GM21526 (cell line): Measurements from ENCODE around the gene ACTL8.

Source experiments
- ATAC-seq: cut with Tn5 transposase; IDR thresholded peaks from one replicate; pipeline ENCODE4 v1.9.1; 2021; ENCODE audit warnings: moderate library complexity; ENCODE audit not compliant: unreplicated experiment, low FRiP score

Gene ACTL8

DNA sequence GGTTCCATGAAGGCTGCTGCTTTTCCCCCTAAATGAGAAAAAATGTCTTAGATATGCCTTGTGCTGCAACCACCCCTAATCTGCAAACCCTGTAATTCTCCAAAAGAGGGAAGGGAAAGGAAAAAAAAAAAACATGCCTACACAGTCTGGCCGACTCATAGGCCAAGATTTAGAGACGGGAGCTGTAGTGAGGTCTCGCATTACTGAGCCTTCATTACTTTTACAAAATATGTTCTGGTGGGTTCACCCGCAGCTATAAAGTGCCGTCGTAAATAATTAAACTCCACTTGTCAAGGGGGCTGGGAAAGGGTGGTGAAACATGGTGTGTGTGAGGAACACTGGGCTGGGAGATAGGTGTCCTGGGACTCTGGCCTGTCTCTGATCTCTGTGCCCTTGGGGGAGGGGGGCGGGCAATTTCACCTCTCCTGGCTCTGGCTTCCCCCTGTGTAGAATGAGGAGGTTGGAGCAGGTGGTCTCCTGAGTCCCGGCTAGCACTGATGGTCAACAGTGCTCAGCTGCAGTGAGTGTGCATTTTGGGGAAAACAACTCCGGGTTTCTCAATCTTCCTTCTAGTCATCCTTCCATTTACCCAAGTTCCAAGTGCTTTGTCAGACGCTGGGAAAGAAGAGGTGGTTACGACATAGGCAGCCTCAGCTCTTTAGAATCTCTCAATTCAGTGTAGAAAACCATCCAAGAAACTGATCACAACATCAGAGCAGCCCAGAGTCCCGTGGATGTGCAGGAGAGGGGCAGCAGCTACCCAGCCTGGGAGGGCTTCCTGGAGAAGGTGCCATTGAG is 82.3 kb downstream of the ACTL8 start:
- ATAC-seq = no peak

DNA sequence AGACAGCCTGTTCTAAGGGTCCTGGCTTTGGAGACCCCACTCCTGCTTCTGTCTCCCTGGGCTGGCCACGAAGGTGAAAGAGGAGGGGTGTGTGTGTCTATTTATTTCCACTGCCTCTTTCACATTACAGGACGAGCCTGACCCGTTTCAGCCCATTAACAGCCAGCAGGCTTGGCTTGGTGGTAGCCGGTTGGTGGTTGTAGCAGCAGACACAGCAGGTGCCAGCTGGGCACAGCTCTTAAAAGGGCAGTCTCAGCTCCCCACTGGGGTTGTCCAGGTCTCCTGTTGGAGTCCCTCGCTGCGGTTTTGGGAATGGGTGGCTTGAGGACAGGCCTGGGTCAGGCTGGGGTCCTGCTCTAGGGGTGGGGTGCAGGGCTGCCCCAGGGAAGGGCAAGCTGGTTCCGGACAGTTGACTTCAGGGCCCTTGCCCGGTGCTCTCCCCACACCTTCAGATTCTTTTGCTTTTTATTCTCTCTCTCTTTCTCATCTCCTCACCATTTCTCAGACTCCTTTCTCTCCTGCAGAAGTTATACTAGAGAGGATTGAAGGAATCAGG is 84.6 kb downstream of the ACTL8 start:
- no peak for ATAC-seq

DNA sequence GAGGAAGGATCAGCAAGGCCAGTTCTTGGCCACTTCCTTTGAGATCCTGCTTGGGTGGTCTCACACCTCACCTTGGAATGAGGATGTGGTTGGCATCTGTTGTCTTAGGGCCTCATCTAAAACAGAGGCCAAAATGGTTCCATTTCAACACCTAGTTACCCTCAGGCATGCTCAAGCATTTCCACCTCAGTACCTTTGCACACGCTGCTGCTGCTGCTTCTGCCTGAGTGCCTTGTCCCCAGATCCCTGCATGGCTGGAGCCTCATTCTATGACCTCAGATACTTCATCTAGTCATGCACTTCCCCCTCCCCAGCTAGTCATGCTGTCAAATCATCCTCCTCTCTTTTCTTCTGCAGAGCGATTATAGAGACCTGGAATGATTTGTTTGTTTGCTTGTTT is 86.8 kb downstream of the ACTL8 start:
- no peak for ATAC-seq

DNA sequence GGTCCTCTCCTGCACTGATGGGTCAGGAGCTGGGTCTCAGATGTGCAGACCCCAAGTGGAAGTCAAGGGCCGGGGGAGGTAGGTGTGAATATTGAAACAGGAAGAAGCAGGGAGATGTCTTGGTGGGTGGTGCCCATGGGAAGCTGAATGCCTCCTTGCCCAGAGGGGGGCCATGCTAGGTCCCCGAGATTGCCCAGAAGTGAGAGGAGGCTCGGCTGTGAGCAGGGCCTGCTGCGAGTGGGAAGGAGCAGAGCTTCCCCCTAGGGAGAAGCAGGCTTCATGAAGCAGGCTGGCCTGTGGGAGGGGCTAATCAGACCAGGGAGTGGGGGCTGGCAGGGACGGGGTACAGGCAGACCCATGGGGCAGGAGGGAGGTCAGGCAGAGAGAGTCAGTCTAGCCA is 87.6 kb downstream of the ACTL8 start:
- no peak for ATAC-seq

DNA sequence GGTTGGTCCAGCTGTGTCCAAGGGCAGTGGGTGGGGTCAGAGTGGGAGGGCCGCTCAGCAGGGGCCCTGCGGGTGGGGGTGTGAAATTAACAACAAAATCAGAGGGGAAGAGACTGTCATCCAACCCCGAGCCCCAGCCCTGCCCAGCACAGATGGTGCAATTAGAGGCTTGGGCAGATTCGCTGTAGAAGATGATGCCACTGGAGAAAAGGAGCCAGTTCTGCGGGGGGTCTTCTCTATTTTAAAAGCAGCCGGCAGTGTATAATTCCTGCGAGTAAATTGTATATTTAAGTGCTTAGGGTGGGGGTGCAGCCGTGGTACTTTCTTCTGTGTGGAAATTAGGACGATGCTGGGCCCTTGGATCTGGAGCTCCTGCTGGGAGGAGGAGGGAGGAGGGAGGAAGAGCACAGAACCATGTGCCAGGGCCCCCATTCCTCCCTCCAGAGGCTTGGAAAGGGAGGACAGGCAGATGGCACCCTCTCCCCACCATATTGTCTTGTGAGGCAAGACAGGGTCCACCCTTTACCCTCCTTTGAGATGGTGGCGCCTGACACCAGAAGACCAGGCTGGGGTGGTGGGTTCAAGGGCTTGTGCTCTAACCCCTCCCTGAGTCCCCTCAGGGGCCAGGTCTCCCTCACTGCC is 89.2 kb downstream of the ACTL8 start:
- ATAC-seq = no peak

DNA sequence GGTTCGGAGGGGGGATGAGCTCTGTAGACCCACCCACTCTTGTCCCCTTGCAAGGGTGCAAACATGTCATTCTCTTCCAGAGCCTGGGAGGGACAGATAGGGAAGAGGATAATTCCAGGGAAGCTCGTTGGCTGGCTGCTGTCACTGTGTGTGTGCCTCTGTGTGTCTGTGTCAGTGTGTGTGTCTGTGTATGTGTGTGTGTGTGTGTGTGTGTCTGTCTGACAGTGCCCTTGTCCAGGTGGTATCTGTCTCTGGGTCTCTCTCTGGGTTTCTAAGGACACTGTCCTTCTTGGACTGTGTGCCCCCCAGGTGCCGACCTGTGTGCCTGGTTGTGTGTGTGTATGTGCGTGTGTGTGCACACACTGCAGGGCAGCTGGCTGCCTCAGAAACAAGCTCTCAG is 90.5 kb downstream of the ACTL8 start:
- no peak for ATAC-seq

DNA sequence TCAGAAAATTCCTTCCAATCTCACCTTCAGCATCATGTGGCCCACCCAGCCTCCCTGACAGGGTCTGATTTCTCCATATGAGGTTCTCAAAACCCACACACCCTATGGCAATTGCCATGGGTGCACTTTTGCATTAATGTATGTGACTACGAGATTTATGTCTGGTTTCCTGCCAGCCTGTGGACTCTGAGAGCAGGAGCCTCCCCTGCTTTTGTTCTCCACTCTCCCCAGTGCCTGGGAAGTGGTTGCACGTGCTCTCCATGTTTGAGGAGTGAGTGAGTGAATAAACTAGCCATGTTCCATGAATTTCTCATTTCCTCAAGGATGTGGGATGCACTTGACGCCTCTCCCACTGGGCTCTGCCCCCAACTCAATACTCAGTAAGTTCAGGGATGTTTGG is 91.2 kb downstream of the ACTL8 start:
- no peak for ATAC-seq

DNA sequence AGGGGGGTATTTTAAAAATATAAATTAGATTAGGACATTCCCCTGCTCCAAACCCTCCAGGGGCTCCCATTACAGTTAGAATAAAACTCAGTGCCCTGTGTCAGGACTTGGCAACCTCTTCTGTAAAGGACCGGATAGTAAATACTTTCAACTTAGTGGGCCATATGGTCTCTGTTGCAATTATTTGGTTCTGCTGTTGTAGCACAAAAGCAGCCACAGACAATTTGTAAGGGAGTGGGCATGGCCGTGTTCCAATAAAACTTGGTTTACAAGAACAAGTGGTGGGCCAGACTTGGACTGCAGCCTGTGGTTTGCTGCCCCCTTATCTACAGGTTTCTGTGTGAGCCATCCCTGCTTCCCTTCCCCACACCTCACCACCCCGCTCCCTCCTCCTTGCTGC is 92.0 kb downstream of the ACTL8 start:
- ATAC-seq = no peak

DNA sequence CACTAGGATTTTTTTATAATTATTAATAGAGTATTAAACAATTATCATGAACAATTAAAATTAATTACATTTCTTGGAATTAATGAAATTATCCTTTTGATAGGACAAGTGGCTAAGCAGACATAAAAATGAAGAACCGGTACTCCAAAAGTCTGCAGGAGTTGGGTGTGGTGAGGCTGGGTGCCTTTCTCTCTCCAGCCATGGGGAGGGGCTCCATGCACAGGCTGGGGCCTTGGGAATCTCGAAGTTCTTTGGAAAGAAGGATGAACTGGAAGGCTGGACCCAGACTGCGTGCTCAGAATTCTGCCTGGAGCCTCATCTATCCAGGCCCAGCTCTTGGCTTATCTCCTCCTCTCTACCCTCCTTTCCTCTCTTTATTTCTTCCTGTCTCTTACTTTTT is 94.1 kb downstream of the ACTL8 start:
- ATAC-seq = no peak

DNA sequence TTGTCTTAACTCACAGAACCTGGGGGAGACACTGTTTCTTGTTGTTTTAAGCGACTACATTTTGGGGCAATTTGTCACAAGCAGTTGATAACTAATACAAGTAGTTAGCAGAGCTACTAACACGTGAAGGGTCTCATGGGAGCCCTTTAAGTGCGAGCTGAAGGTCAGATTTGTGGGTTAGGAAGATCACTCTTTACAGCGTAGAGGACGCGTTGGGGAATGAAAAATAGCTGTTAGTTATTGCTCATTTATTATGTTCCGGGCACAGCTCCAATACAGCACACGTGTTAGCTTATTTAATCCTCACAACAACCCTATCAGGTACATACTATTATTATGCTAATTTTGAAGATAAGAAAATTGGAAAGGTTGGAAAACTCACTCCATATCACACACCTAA is 95.9 kb downstream of the ACTL8 start:
- ATAC-seq = no peak

DNA sequence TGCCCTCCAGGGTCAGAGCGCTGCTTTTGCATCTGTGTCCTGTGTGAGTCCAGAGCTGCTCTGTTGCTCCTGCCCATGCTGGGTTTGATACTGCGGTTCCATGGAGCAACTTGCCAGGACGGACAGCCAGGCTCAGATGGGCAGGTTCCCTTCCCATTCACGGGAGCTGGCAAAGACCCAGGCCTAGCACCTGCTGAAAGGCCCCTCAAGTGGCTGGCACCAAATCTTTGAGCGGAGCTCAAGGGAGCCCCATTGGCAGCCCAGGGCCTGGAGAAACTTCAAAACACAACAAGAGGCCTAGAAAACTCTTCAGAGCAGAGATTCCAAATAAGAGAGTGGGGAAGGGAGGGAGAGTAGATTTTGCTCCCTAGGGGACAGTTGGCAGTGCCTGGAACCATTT is 97.2 kb downstream of the ACTL8 start:
- ATAC-seq = no peak

DNA sequence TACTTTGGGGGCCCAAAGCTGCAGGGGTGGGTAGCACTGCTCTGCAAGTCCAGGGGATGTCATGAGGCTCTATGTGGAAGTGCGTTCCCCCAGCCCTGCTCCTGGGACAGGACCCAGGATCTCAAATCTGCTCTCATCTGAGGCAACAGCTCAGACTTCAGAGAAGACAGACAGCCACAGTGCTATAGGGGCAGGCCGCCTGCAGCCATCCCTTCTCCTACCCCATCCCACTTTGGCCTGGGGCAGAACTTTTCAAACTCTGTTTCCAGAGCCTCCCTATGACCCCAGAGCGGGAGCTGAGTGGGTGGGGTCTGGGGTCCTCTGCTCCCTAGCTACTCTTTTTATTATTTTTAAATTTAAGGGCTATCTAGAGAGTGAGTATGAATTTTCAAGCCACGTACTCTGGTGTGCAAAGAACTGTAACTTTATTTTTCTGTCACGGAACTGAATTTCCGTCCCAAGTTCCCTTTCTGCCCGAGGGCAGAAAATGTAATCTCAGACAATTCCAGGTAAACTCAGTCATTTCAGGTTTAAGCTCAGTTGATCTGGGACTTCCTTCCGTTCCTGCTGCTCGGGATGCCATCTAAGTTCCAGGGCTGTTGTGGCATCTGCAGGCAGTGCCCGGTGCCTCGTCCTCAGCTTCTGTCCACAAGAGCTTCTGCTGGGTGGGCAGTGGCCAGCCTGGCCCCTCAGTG is 98.3 kb downstream of the ACTL8 start:
- no peak for ATAC-seq

DNA sequence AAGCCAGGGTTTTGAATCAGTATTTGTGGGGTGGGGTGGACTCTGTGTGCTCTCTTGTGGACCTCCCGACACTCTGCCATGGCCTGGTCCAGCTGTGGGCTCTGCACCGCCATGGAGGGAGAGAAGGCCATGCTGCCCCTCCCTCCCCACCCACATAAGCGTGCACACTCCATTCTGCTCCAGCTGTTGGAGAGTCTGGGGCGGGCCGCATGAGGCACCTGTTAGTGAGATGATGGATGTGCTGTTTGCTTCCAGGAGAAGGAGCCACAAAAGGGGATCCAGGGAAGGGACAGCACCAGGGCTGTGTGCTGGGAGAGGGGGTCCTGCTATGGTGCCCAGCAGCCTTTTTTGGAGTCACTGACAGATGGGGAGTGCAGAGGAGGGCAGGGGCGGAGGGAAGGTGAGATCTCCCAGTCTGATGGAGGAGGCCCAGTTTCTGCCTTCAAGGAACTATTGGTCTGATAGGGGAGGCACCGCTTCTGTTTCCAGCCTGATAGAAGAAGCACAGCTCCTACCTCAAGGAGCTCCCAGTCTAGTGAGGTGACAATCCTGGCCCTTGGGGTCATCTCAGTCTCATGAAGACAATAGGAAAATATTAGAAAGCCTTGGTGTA is 101.5 kb downstream of the ACTL8 start:
- ATAC-seq = no peak

DNA sequence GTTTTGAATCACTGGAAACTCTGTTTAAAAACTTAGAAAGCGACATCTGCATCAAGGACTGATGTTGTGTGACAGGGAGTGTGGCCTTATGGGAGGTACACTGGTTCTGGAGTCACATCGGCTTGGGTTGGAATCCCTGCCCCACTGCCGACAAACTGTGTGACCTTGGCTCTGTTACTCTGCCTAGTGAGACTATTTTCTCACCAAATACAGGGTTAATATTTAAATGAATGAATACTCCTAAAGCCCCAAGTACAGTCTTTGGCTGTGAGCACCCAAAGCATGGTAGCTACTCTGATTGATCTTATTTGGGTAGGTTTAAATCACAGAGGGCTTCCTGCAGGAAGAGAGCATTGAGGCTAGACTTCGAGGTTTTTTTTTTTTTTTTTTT is 102.0 kb downstream of the ACTL8 start:
- ATAC-seq = no peak

DNA sequence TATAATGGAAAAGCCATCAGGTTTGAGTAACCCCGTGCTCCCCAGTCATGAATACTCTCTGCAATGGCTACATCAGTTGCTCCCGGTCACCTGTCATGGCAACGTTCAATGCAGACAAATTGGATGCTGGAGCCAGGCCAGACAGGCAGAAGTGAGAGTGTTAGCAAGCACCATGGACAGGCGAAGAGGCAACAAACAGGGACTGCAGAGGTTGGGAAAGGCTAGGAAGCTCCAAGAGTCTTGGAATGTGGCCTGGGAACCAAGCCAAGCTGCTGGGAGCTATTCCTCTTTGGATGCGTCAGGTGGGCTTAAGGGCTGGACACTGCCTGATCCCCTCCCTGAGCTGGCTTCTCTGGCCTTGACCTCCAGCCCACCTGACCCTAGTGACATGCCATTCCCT is 102.9 kb downstream of the ACTL8 start:
- ATAC-seq = no peak

DNA sequence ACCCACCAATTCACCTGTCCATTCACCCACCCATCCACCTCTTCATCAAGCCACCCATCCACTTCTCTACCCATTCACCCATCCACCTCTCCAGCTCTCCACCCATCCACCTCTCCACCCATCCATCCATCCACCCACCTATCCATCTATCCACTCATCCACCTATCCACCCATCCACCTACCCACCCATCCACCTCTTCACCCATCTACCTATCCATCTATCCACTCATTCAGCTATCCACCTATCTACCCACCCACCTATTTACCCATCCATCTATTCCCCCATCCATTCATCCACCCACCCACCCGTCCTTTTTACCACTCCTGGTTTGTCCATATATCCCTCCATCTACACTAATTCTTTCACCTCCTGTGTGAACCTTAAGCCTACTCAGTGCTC is 105.7 kb downstream of the ACTL8 start:
- no peak for ATAC-seq

DNA sequence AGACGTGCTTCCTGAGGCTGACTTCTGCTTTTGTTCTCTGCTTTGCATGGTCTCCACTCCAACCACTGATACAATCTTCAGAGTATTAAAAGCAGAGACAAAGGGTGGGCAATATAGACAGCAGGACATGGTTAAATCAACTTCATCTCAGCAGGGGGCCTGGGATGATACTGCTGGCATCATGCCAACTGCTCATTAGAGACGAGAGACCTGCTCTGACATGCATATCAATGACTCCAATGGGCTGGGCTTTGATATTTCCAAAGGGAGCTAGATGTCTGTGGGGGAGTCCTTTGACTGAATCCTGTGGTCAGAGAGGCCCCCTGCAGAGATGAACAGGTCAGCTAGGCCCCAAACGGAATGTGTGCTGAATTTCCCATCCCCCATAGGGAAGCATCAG is 106.6 kb downstream of the ACTL8 start:
- no peak for ATAC-seq

DNA sequence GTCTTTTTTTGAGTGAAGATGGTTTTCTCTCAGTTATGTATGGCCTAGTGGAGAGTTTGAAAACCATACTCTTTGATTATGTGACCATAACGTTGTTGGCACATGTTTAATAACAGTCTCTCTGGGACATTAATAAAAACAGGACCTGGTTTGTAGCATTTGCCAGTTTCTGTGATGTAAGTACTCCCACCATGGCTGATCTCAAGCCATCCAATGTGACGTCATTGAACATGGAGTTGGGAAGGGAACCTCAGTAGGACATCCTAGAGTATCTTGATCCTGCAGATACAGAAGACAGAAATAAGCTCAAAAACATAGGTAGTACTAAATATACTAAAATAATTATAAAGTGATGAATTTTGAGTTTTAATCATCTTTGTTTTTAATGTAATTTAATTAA is 107.0 kb downstream of the ACTL8 start:
- ATAC-seq = no peak

DNA sequence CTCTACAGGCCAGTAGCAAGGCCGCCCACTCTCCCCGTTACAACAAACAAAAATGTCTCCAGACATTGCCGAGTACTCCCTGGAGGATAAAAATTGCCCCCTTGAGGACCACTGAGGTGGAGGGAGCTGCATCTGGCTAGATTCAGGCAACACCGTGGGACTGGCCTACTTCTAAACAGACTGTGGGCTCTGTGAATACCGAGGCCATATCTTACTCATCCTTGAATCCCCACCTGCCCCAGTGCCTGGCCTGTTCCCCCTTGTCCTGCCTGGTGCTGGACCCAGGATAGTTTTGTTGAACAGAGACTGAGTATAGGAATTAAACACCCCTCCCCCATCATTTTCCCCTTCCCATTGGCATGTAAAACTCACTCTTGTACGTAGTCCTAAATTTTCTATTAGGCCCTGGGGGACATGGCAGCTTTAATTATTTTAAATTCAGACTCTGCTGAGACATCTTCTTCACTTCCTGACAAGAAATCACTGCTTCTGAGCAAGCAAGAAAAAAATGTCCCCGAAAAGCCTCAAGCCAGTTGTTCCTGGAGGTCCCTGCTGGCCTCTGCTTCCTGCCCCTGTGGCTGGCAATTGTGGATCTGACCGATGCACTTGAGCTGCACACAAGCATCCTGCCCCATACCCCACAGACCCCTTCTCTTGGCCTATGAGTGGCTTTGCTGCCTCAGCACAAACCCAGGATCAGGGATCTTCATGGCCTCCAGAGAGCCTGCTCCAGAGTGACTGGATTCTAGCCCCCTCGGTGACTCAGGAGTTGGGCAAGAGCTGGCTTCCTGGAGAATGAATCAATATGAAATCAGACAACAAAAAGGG is 111.0 kb downstream of the ACTL8 start:
- no peak for ATAC-seq

DNA sequence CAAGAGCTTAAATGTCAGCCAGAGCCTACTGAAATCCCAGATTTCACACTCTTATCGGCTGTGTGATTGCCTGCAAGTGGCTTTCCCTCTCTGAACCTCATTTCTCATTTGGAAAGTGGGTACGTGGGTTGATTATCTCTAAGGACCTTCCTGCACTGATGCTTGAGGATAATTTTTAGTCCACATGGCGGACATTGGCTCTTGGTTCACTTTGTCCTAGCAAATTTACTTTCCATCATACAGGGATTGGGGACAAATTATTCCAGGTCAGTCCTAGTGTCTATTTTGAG is 111.6 kb downstream of the ACTL8 start:
- no peak for ATAC-seq

DNA sequence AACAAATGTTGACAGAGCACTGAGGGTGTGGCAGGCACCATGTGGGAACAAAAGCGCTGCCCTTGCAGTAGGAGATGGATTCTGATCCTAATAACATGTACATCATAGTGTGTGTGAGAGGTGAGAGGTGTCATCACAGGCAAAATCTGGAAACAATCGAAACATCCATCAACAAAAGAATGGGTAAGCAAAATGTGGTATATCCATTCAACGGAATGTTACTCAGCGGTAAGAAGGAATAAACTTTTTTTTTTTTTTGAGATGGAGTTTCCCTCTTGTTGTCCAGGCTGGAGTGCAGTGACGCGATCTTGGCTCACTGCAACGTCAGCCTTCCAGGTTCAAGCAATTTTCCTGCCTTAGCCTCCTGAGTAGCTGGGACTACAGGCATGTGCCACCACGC is 112.3 kb downstream of the ACTL8 start:
- ATAC-seq = no peak
